Activated CD4-positive, alpha-beta memory T cell treated with anti-CD3 and anti-CD28 coated beads, Interleukin-2, amount 10 ng/mL, durations not matched to agents 7 days and 5 days (primary cell): ENCODE data around the gene GLP1R. TPM values are rescaled to one million over a fixed set of nuclear protein-coding genes. Genes with fewer than 3 reads are reported as not detected.
A peak's percentile ranks its signal among the peaks of the same experiment; 100 is the strongest.
"Not testable (repeated sequence)": the region's sequence is repeated elsewhere in the genome, so short reads cannot be mapped to it uniquely, and the experiment has no call there.

Source experiments
- CTCF ChIA-PET: fragments of 350-600 bp; sonication (Branson Sonifier 250); formaldehyde crosslinking; loops from one replicate; lab custom pipeline; 2021; ENCODE audit warnings: antibody characterized with exemption, inconsistent platforms; lab: Charles Lee
- POLR2A ChIA-PET: fragments of 350-600 bp; sonication (Branson Sonifier 250); formaldehyde crosslinking; loops from one replicate; lab custom pipeline; 2021; ENCODE audit warnings: antibody characterized with exemption; lab: Charles Lee
- DNase-seq: peaks from one replicate; pipeline ENCODE4 v3.0.0-alpha.2; 2020
- H3K27ac Mint-ChIP-seq: one replicate; pipeline ENCODE4 v1.8.0; 2021; ENCODE audit warnings: mild to moderate bottlenecking, mixed read lengths
- H3K27me3 Mint-ChIP-seq: one replicate; pipeline ENCODE4 v1.8.0; 2021; ENCODE audit warnings: mixed read lengths
- H3K36me3 Mint-ChIP-seq: one replicate; pipeline ENCODE4 v1.8.0; 2021; ENCODE audit warnings: low read depth, mixed read lengths
- H3K4me1 Mint-ChIP-seq: one replicate; pipeline ENCODE4 v1.8.0; 2021; ENCODE audit warnings: mixed read lengths
- H3K4me3 Mint-ChIP-seq: one replicate; pipeline ENCODE4 v1.8.0; 2021; ENCODE audit warnings: mild to moderate bottlenecking, mixed read lengths
- H3K9me3 Mint-ChIP-seq: one replicate; pipeline ENCODE4 v1.8.0; 2021; ENCODE audit warnings: mixed read lengths
- total RNA-seq, 2 experiments: library from RNA; stranded (reverse); gene quantifications; one replicate each; pipeline ENCODE4 v1.2.3, GENCODE V29; 2021

The GLP1R gene
- total RNA-seq, 2 experiments from 2014 or later, result not detected

- POLR2A ChIA-PET, result interaction anchor here (0.8 to 1.9 kb wide), 5 partner anchors 9 to 117 kb away, joined by 3 to 7 read pairs (median 3); no protein-coding TSS in a partner anchor
- Mint-ChIP-seq H3K4me1 (peaks cover 46% of the 10 kb centered on the region), H3K27ac (peak overlapping the region; percentile 74), H3K9me3 (no peaks in the 10 kb centered on the region), H3K36me3 (peaks cover 15% of the 10 kb centered on the region), H3K27me3 (no peaks in the 10 kb centered on the region), H3K4me3 (peak overlapping the region; percentile 62)
- DNase-seq, result no peak
- CTCF ChIA-PET, result interaction anchor here (1.1 to 1.9 kb wide), 4 partner anchors 9 to 199 kb away, joined by 3 to 9 read pairs (median 6); no protein-coding TSS in a partner anchor
Measured at GRCh38 chr6:39111280-39111679, 62.7 kb downstream of the GLP1R start.

- no peak for DNase-seq
- CTCF ChIA-PET, result interaction anchor here (1.4 to 2.5 kb wide), 3 partner anchors 11 to 189 kb away, joined by 4 to 12 read pairs (median 5); no protein-coding TSS in a partner anchor
- peaks cover 14% of the 10 kb centered on the region for H3K36me3 Mint-ChIP-seq
Measured at GRCh38 chr6:39113788-39114187, 65.2 kb downstream of the GLP1R start.

GRCh38 chr6:39114388-39114703, 65.8 kb downstream of the GLP1R start:
- Mint-ChIP-seq H3K4me3 (peak overlapping the region; percentile 89), H3K27ac (peak overlapping the region; percentile 94), H3K36me3 (peaks cover 9% of the 10 kb centered on the region), H3K9me3 (no peaks in the 10 kb centered on the region), H3K4me1 (peaks cover 52% of the 10 kb centered on the region), H3K27me3 (no peaks in the 10 kb centered on the region)
- DNase-seq, result no peak
- ChIA-PET CTCF (interaction anchor here (0.6 to 2.5 kb wide), 4 partner anchors 12 to 189 kb away, joined by 4 to 12 read pairs (median 4); no protein-coding TSS in a partner anchor), POLR2A (interaction anchor here (0.9 to 2.8 kb wide), 10 partner anchors 8 to 1296 kb away, joined by 3 to 17 read pairs (median 5); partner anchors contain the start of genes BTBD9 and KCNK5)

More at GRCh38 chr6:39113788-39114187, 65.2 kb downstream of the GLP1R start:
- Mint-ChIP-seq H3K4me1 (peaks cover 52% of the 10 kb centered on the region), H3K27me3 (no peaks in the 10 kb centered on the region), H3K27ac (peak overlapping the region; percentile 94), H3K4me3 (peak overlapping the region; percentile 89), H3K9me3 (no peaks in the 10 kb centered on the region)
- POLR2A ChIA-PET, result interaction anchor here (0.9 to 2.8 kb wide), 6 partner anchors 11 to 474 kb away, joined by 3 to 17 read pairs (median 6); partner anchors contain the start of genes BTBD9 and KCNK5

GRCh38 chr6:39114704-39115599, 66.4 kb downstream of the GLP1R start, which contains the start of gene SAYSD1:
Gene SAYSD1, minus strand, starts transcription at chr6:39115186. Its CDS starts 97 bp downstream, at chr6:39115089.
- CTCF ChIA-PET, result interaction anchor here (0.6 to 2.5 kb wide), 4 partner anchors 12 to 188 kb away, joined by 4 to 12 read pairs (median 4); no protein-coding TSS in a partner anchor

GRCh38 chr6:39118921-39119320, 70.3 kb downstream of the GLP1R start:
- Mint-ChIP-seq H3K27ac (no peak overlapping the region), H3K4me1 (peaks cover 15% of the 10 kb centered on the region), H3K36me3 (no peaks in the 10 kb centered on the region), H3K27me3 (peaks cover 2% of the 10 kb centered on the region), H3K4me3 (no peak overlapping the region), H3K9me3 (no peaks in the 10 kb centered on the region)
- CTCF ChIA-PET, result no interaction called here
- POLR2A ChIA-PET, result no interaction called here
- DNase-seq, result no peak

More at GRCh38 chr6:39114704-39115599, 66.4 kb downstream of the GLP1R start, which contains the start of gene SAYSD1:
- DNase-seq, result peak; percentile 94
- POLR2A ChIA-PET, result interaction anchor here (0.9 to 2.8 kb wide), 10 partner anchors 9 to 1297 kb away, joined by 3 to 17 read pairs (median 5); partner anchors contain the start of genes BTBD9 and KCNK5
- Mint-ChIP-seq H3K9me3 (no peaks in the 10 kb centered on the region), H3K27ac (peak within 1 kb of the TSS; percentile 94), H3K36me3 (peaks cover 9% of the 10 kb centered on the region), H3K27me3 (no peaks in the 10 kb centered on the region), H3K4me1 (peaks cover 52% of the 10 kb centered on the region), H3K4me3 (peak within 1 kb of the TSS; percentile 89)

GRCh38 chr6:39124114-39124513, 75.5 kb downstream of the GLP1R start:
- Mint-ChIP-seq H3K36me3 (no peaks in the 10 kb centered on the region), H3K4me3 (no peak overlapping the region), H3K9me3 (no peaks in the 10 kb centered on the region), H3K27ac (no peak overlapping the region), H3K27me3 (peaks cover 7% of the 10 kb centered on the region), H3K4me1 (no peaks in the 10 kb centered on the region)
- no peak for DNase-seq
- ChIA-PET CTCF (no interaction called here), POLR2A (no interaction called here)

- H3K27me3 Mint-ChIP-seq, result peaks cover 7% of the 10 kb centered on the region
- H3K36me3 Mint-ChIP-seq, result no peaks in the 10 kb centered on the region
- no peaks in the 10 kb centered on the region for H3K4me1 Mint-ChIP-seq
- POLR2A ChIA-PET, result interaction anchor here (1.0 kb wide), 1 partner anchor 16 kb away, joined by 3 read pairs; no protein-coding TSS in a partner anchor
- CTCF ChIA-PET, result no interaction called here
- H3K9me3 Mint-ChIP-seq, result no peaks in the 10 kb centered on the region
- no peak overlapping the region for H3K4me3 Mint-ChIP-seq
- H3K27ac Mint-ChIP-seq, result no peak overlapping the region
- DNase-seq, result no peak
Measured at GRCh38 chr6:39128106-39128505, 79.5 kb downstream of the GLP1R start.

GRCh38 chr6:39128832-39129231, 80.3 kb downstream of the GLP1R start:
- ChIA-PET POLR2A (no interaction called here), CTCF (no interaction called here)
- Mint-ChIP-seq H3K4me1 (no peaks in the 10 kb centered on the region), H3K9me3 (no peaks in the 10 kb centered on the region), H3K36me3 (no peaks in the 10 kb centered on the region), H3K27me3 (peaks cover 7% of the 10 kb centered on the region), H3K27ac (no peak overlapping the region), H3K4me3 (no peak overlapping the region)
- no peak for DNase-seq

GRCh38 chr6:39130691-39131090, 82.1 kb downstream of the GLP1R start:
- Mint-ChIP-seq H3K27ac (no peak overlapping the region), H3K4me1 (no peaks in the 10 kb centered on the region), H3K27me3 (peaks cover 5% of the 10 kb centered on the region), H3K9me3 (no peaks in the 10 kb centered on the region), H3K36me3 (no peaks in the 10 kb centered on the region), H3K4me3 (no peak overlapping the region)
- DNase-seq, result no peak
- ChIA-PET CTCF (no interaction called here), POLR2A (no interaction called here)

GRCh38 chr6:39134761-39135160, 86.2 kb downstream of the GLP1R start:
- H3K4me1 Mint-ChIP-seq, CTCF ChIA-PET, H3K36me3 Mint-ChIP-seq, POLR2A ChIA-PET, DNase-seq, H3K27me3 Mint-ChIP-seq, H3K27ac Mint-ChIP-seq, H3K9me3 Mint-ChIP-seq, H3K4me3 Mint-ChIP-seq: not testable (repeated sequence)

- H3K4me3 Mint-ChIP-seq, H3K36me3 Mint-ChIP-seq, POLR2A ChIA-PET, H3K9me3 Mint-ChIP-seq, DNase-seq, H3K4me1 Mint-ChIP-seq, H3K27ac Mint-ChIP-seq: not testable (repeated sequence)
- CTCF ChIA-PET, result interaction anchor here (0.6 to 0.9 kb wide), 2 partner anchors 36 to 167 kb away, joined by 3 to 4 read pairs; no protein-coding TSS in a partner anchor
- H3K27me3 Mint-ChIP-seq, result peaks cover 17% of the 10 kb centered on the region
Measured at GRCh38 chr6:39136207-39136606, 87.6 kb downstream of the GLP1R start.

- Mint-ChIP-seq H3K27ac (no peak overlapping the region), H3K36me3 (no peaks in the 10 kb centered on the region), H3K27me3 (peaks cover 15% of the 10 kb centered on the region), H3K9me3 (peaks cover 2% of the 10 kb centered on the region), H3K4me3 (no peak overlapping the region), H3K4me1 (no peaks in the 10 kb centered on the region)
- POLR2A ChIA-PET, result no interaction called here
- CTCF ChIA-PET, result interaction anchor here (0.9 kb wide), 1 partner anchor 166 kb away, joined by 3 read pairs; no protein-coding TSS in a partner anchor
- DNase-seq, result peak; percentile 46
Measured at GRCh38 chr6:39137245-39137644, 88.7 kb downstream of the GLP1R start.
